CD4-positive, alpha-beta T cell (primary cell): ENCODE measurements around the gene PRR14L. TPM values are rescaled to one million over a fixed set of nuclear protein-coding genes. Genes with fewer than 3 reads are reported as not detected.
A peak's percentile ranks its signal among the peaks of the same experiment; 100 is the strongest.

Experiments used
- ATAC-seq: fragments of 200-7000 bp; cut with Tn5 transposase; one replicate; pipeline ENCODE4 v1.10.0; 2022; ENCODE audit warnings: mild to moderate bottlenecking; ENCODE audit not compliant: poor library complexity
- CTCF ChIA-PET: fragments of 350-600 bp; sonication (Branson Sonifier 250); formaldehyde crosslinking; loops from one replicate; lab custom pipeline; 2021; ENCODE audit warnings: antibody characterized with exemption, inconsistent platforms; lab: Charles Lee
- POLR2A ChIA-PET: fragments of 350-600 bp; sonication (Branson Sonifier 250); formaldehyde crosslinking; loops from one replicate; lab custom pipeline; 2021; ENCODE audit warnings: antibody characterized with exemption, inconsistent platforms; lab: Charles Lee
- DNase-seq, 14 experiments: peaks; one replicate each; pipeline ENCODE4 v3.0.0-alpha.2; 2013 to 2020; ENCODE audit warnings: mixed read lengths in 2 of 14
- H3K27ac ChIP-seq, 2 donors: one replicate each; pipeline versions ENCODE4 v1.5.1 to v1.7.0; 2013; ENCODE audit warnings: low read length in 2 of 2, low read depth in 1 of 2, mild to moderate bottlenecking in 1 of 2
- H3K27me3 ChIP-seq, 2 experiments: 1 replicate in 1 of 2; 2 replicates in 1 of 2; pipeline versions ENCODE4 v1.6.1 to v1.7.0; 2013; ENCODE audit warnings: low read length in 2 of 2, control low read depth in 1 of 2, mild to moderate bottlenecking in 1 of 2, moderate library complexity in 1 of 2; ENCODE audit not compliant: insufficient read depth in 2 of 2, control insufficient read depth in 1 of 2
- H3K36me3 ChIP-seq: one replicate; pipeline ENCODE4 v1.6.1; 2013; ENCODE audit warnings: low read length, control low read depth; ENCODE audit not compliant: insufficient read depth
- H3K4me1 ChIP-seq: one replicate; pipeline ENCODE4 v1.6.1; 2013; ENCODE audit warnings: low read length, control low read depth; ENCODE audit not compliant: insufficient read depth
- H3K4me3 ChIP-seq: one replicate; pipeline ENCODE4 v1.5.1; 2013; ENCODE audit warnings: mild to moderate bottlenecking, low read length, moderate library complexity
- H3K9me3 ChIP-seq, 2 experiments: 1 replicate in 1 of 2; 2 replicates in 1 of 2; pipeline versions ENCODE4 v1.6.1 to v1.7.0; 2013; ENCODE audit warnings: low read length in 2 of 2, mild to moderate bottlenecking in 2 of 2, control low read depth in 1 of 2, moderate library complexity in 1 of 2; ENCODE audit not compliant: control insufficient read depth in 1 of 2, insufficient read depth in 1 of 2
- H3K27ac Mint-ChIP-seq: one replicate; pipeline ENCODE4 v1.8.0; 2020; ENCODE audit warnings: mixed read lengths
- H3K27me3 Mint-ChIP-seq: one replicate; pipeline ENCODE4 v1.8.0; 2021; ENCODE audit warnings: mixed read lengths
- H3K36me3 Mint-ChIP-seq: one replicate; pipeline ENCODE4 v1.8.0; 2021; ENCODE audit warnings: low read depth, mixed read lengths
- H3K4me1 Mint-ChIP-seq: one replicate; pipeline ENCODE4 v1.8.0; 2021; ENCODE audit warnings: low read depth, mixed read lengths
- H3K4me3 Mint-ChIP-seq: one replicate; pipeline ENCODE4 v1.8.0; 2020; ENCODE audit warnings: mild to moderate bottlenecking, mixed read lengths
- H3K9me3 Mint-ChIP-seq: one replicate; pipeline ENCODE4 v1.8.0; 2020; ENCODE audit warnings: mixed read lengths
- CTCF ChIP-seq: fragments of 200-600 bp; IDR thresholded peaks from one replicate; pipeline ENCODE4 v1.8.0; 2022; ENCODE audit warnings: antibody characterized with exemption, mild to moderate bottlenecking
- intact Hi-C, 2 experiments: fragments of 100-400 bp; cut with DNase I in 1 of 2; cut with micrococcal nuclease in 1 of 2; formaldehyde crosslinking; loops; one replicate each; pipeline versions ENCODE4 v1.15.1 to v1.9.0; 2023 to 2025; cut with DNase I, micrococcal nuclease
- total RNA-seq, 174 experiments: library from RNA in 2 of 174; stranded (reverse) in 2 of 174; gene quantifications; one replicate each; pipeline ENCODE4 v1.2.3 and lab custom pipeline; 2021 to 2026

PRR14L gene
- total RNA-seq, 2 experiments from 2014 or later: 23.4 to 24.9 TPM

- peaks cover 42% of the 10 kb centered on the region for H3K4me1 Mint-ChIP-seq
- CTCF ChIA-PET: no interaction called here
- H3K4me3 Mint-ChIP-seq: no peak overlapping the region
- DNase-seq (no peak), ATAC-seq (no peak)
- Histone ChIP-seq H3K4me1 (peaks cover 7% of the 10 kb centered on the region), H3K36me3 (peaks cover 24% of the 10 kb centered on the region), H3K27ac (no peak overlapping the region), H3K9me3 (no peaks in the 10 kb centered on the region), H3K4me3 (no peak overlapping the region), H3K27me3 (no peaks in the 10 kb centered on the region)
- TF ChIP-seq CTCF: no peak
- intact Hi-C loops: no loop called here
- peak overlapping the region; percentile 80 for H3K27ac Mint-ChIP-seq
- no peaks in the 10 kb centered on the region for H3K27me3 Mint-ChIP-seq
- peaks cover 52% of the 10 kb centered on the region for H3K36me3 Mint-ChIP-seq
- POLR2A ChIA-PET: no interaction called here
- no peaks in the 10 kb centered on the region for H3K9me3 Mint-ChIP-seq
Measured at GRCh38 chr22:31739795-31740201, 10.1 kb downstream of the PRR14L start.

GRCh38 chr22:31738566-31738965, 11.4 kb downstream of the PRR14L start:
- ChIA-PET CTCF (no interaction called here), POLR2A (interaction anchor here (0.9 kb wide), 1 partner anchor 12 kb away, joined by 3 read pairs; no protein-coding TSS in a partner anchor)
- Histone ChIP-seq H3K9me3 (no peaks in the 10 kb centered on the region), H3K27ac (no peak overlapping the region), H3K36me3 (peaks cover 25% of the 10 kb centered on the region), H3K4me1 (peaks cover 7% of the 10 kb centered on the region), H3K27me3 (no peaks in the 10 kb centered on the region), H3K4me3 (no peak overlapping the region)
- H3K4me1 Mint-ChIP-seq: peaks cover 47% of the 10 kb centered on the region
- TF ChIP-seq CTCF: no peak
- no peaks in the 10 kb centered on the region for H3K27me3 Mint-ChIP-seq
- H3K36me3 Mint-ChIP-seq: peaks cover 56% of the 10 kb centered on the region
- H3K27ac Mint-ChIP-seq: peak overlapping the region; percentile 80
- ATAC-seq (no peak), DNase-seq (no peak)
- intact Hi-C loops: no loop called here
- no peak overlapping the region for H3K4me3 Mint-ChIP-seq
- H3K9me3 Mint-ChIP-seq: no peaks in the 10 kb centered on the region

GRCh38 chr22:31737932-31738331, 12.0 kb downstream of the PRR14L start:
- CTCF ChIA-PET: interaction anchor here (0.5 kb wide), 1 partner anchor 217 kb away, joined by 3 read pairs; no protein-coding TSS in a partner anchor
- peaks cover 58% of the 10 kb centered on the region for H3K36me3 Mint-ChIP-seq

More at GRCh38 chr22:31737932-31738331, 12.0 kb downstream of the PRR14L start:
- no peak overlapping the region for H3K4me3 ChIP-seq
- H3K27ac ChIP-seq: no peak overlapping the region
- H3K36me3 ChIP-seq: peaks cover 24% of the 10 kb centered on the region
- peak; percentile 61 for ATAC-seq
- POLR2A ChIA-PET: interaction anchor here (0.6 to 0.9 kb wide), 2 partner anchors 13 to 490 kb away, joined by 3 read pairs; no protein-coding TSS in a partner anchor
- Mint-ChIP-seq H3K4me1 (peaks cover 49% of the 10 kb centered on the region), H3K4me3 (peak overlapping the region; percentile 40), H3K9me3 (no peaks in the 10 kb centered on the region), H3K27me3 (no peaks in the 10 kb centered on the region), H3K27ac (peak overlapping the region; percentile 80)
- no peak for TF ChIP-seq CTCF
- peaks cover 7% of the 10 kb centered on the region for H3K4me1 ChIP-seq
- H3K9me3 ChIP-seq: no peaks in the 10 kb centered on the region
- H3K27me3 ChIP-seq: no peaks in the 10 kb centered on the region
- intact Hi-C loops: no loop called here
- DNase-seq: no peak
